Peyer's patch (tissue), 4 donors: ENCODE measurements around the gene CNTNAP2. TPM values are rescaled to one million over a fixed set of nuclear protein-coding genes. Genes with fewer than 3 reads are reported as not detected.

Experiments
- DNase-seq, 3 donors: peaks; one replicate each; pipeline ENCODE4 v3.0.0-alpha.2; 2017 to 2019
- H3K27ac ChIP-seq, 4 donors: fragments of 200-600 bp; sonication (generic); one replicate each; pipeline ENCODE4 v1.5.1; 2016 to 2019
- H3K27me3 ChIP-seq, 2 donors: fragments of 200-600 bp; sonication (generic); one replicate each; pipeline ENCODE4 v1.5.1; 2019
- H3K36me3 ChIP-seq, 3 donors: fragments of 200-600 bp; sonication (generic); one replicate each; pipeline ENCODE4 v1.5.1; 2016 to 2019
- H3K4me1 ChIP-seq, 4 donors: fragments of 200-600 bp; sonication (generic); one replicate each; pipeline ENCODE4 v1.5.1; 2016 to 2019
- H3K4me3 ChIP-seq, 4 donors: fragments of 200-600 bp; sonication (generic); 1 replicate in 3 of 4; 2 replicates in 1 of 4; pipeline ENCODE4 v1.5.1; 2016 to 2019; ENCODE audit warnings: mild to moderate bottlenecking in 1 of 4
- H3K9me3 ChIP-seq, 4 donors: fragments of 200-600 bp; sonication (generic); one replicate each; pipeline ENCODE4 v1.5.1; 2016 to 2019; ENCODE audit warnings: mild to moderate bottlenecking in 1 of 4
- CTCF ChIP-seq, 6 experiments: fragments of 450-650 bp in 4 of 6; fragments of 200-600 bp in 2 of 6; sonication (generic) in 1 of 6; IDR thresholded peaks; one replicate each; pipeline ENCODE4 v1.5.1; 2017 to 2019; ENCODE audit warnings: antibody characterized with exemption in 6 of 6, mild to moderate bottlenecking in 3 of 6, moderate library complexity in 1 of 6
- POLR2A ChIP-seq, 2 donors: fragments of 450-650 bp; IDR thresholded peaks; one replicate each; pipeline ENCODE4 v1.5.1; 2017; ENCODE audit warnings: antibody characterized with exemption in 2 of 2, mild to moderate bottlenecking in 2 of 2, moderate library complexity in 2 of 2
- total RNA-seq, 4 donors: library from RNA; depleted of rRNA; stranded (reverse); fragments of >200 nt; gene quantifications; one replicate each; pipeline ENCODE4 v1.1.0, GENCODE V29; 2016

Gene CNTNAP2
- total RNA-seq, 4 donors from 2014 or later: 1.5 to 4.9 (median 3.6) TPM

DNA sequence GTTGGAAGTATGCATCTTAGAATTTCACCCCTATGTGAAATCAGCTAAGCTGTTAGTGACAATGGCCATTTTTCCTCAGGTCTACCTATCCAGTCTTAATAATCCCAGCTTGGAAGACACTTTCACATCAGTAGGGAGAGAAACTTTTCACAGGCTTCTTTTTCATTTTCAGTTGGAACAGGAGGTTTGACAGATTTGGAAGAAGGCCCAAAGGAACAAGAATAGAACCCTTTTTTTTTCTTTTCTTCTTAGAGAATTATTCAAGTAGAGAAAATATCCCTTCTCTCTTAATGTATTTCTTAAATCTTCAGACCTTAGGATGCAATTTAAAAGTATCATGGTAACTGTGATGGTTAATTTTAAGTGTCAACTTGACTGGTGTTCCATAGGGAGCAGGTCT, 2063.5 kb downstream of the CNTNAP2 start:
- H3K27me3 ChIP-seq: no peaks in the 10 kb centered on the region
- no peak overlapping the region for H3K4me3 ChIP-seq
- no peaks in the 10 kb centered on the region for H3K36me3 ChIP-seq
- H3K9me3 ChIP-seq: no peaks in the 10 kb centered on the region
- DNase-seq: no peak
- no peak overlapping the region for H3K27ac ChIP-seq
- TF ChIP-seq POLR2A (IDR thresholded peaks at IDR 0.05) (no peak), CTCF (IDR thresholded peaks at IDR 0.05) (no peak)
- no peaks in the 10 kb centered on the region for H3K4me1 ChIP-seq

- H3K4me1 ChIP-seq: no peaks in the 10 kb centered on the region
- DNase-seq: no peak
- no peak overlapping the region for H3K4me3 ChIP-seq
- no peaks in the 10 kb centered on the region for H3K9me3 ChIP-seq
- H3K36me3 ChIP-seq: no peaks in the 10 kb centered on the region
- no peak for TF ChIP-seq POLR2A (IDR thresholded peaks at IDR 0.05)
- no peak for TF ChIP-seq CTCF (IDR thresholded peaks at IDR 0.05)
- no peaks in the 10 kb centered on the region for H3K27me3 ChIP-seq
- H3K27ac ChIP-seq: no peak overlapping the region
These were observed 2065.7 kb downstream of the CNTNAP2 start for GRCh38 chr7:148182264-148182663.

- no peak overlapping the region for H3K27ac ChIP-seq
These were observed 2068.4 kb downstream of the CNTNAP2 start for GRCh38 chr7:148185041-148185440.

DNA sequence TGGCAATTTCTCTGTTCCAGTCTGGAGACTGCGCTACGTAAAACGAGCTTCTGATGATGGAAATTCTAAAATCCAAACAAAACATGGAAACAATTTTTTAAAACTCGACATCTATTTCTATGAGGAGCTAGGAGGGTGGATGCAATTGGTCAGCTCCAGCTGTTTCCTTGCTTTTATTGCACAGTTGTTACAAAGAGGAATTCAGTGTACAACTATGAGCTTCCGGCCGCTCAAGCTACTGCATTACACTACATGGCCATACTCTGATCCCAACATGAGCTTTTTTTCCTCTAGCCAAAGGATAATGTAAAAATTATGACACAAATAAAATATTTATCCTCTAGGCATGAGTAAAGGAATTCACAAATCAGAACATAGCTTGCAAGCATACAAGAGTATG, 2070.9 kb downstream of the CNTNAP2 start:
- H3K36me3 ChIP-seq: no peaks in the 10 kb centered on the region
- H3K4me3 ChIP-seq: no peak overlapping the region
- no peaks in the 10 kb centered on the region for H3K4me1 ChIP-seq
- no peak for DNase-seq
- no peaks in the 10 kb centered on the region for H3K9me3 ChIP-seq
- no peaks in the 10 kb centered on the region for H3K27me3 ChIP-seq
- H3K27ac ChIP-seq: no peak overlapping the region
- TF ChIP-seq POLR2A (IDR thresholded peaks at IDR 0.05) (no peak), CTCF (IDR thresholded peaks at IDR 0.05) (no peak)

More at GRCh38 chr7:148185041-148185440, 2068.4 kb downstream of the CNTNAP2 start:
- H3K4me1 ChIP-seq: no peaks in the 10 kb centered on the region
- H3K4me3 ChIP-seq: no peak overlapping the region
- TF ChIP-seq POLR2A (IDR thresholded peaks at IDR 0.05) (no peak), CTCF (IDR thresholded peaks at IDR 0.05) (no peak)
- no peaks in the 10 kb centered on the region for H3K36me3 ChIP-seq
- H3K27me3 ChIP-seq: no peaks in the 10 kb centered on the region
- no peak for DNase-seq
- H3K9me3 ChIP-seq: no peaks in the 10 kb centered on the region

- no peak for DNase-seq
- Histone ChIP-seq H3K27me3 (no peaks in the 10 kb centered on the region), H3K4me1 (no peaks in the 10 kb centered on the region), H3K4me3 (no peak overlapping the region), H3K27ac (no peak overlapping the region), H3K36me3 (no peaks in the 10 kb centered on the region), H3K9me3 (no peaks in the 10 kb centered on the region)
- no peak for TF ChIP-seq POLR2A (IDR thresholded peaks at IDR 0.05)
- TF ChIP-seq CTCF (IDR thresholded peaks at IDR 0.05): no peak
These were observed 2074.9 kb downstream of the CNTNAP2 start for GRCh38 chr7:148191391-148192065.

DNA sequence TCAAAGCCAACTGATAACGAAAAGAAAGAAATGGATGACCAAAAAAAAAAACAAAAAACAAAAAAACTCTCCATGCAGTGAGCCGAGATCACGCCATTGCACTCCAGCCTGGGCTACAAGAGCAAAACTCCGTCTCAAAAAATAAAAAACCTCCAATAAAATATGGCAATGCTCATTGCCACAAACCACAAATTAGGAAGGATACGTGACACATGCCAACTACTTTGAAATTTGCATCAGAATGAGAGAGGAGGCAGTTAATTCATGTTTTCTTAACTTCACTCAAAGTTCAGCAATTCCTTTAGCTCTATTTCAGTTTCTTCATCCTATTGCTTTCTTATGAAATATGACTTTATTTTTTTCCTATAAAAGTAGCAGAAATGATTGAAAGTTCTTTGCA, 2075.9 kb downstream of the CNTNAP2 start:
- no peak overlapping the region for H3K4me3 ChIP-seq
- TF ChIP-seq POLR2A (IDR thresholded peaks at IDR 0.05): no peak
- no peak for TF ChIP-seq CTCF (IDR thresholded peaks at IDR 0.05)

More for the DNA sequence above, 2075.9 kb downstream of the CNTNAP2 start:
- Histone ChIP-seq H3K9me3 (no peaks in the 10 kb centered on the region), H3K27ac (no peak overlapping the region), H3K36me3 (no peaks in the 10 kb centered on the region), H3K4me1 (no peaks in the 10 kb centered on the region), H3K27me3 (no peaks in the 10 kb centered on the region)
- no peak for DNase-seq
